Measurements from ENCODE around the gene ANKRD50. TPM values are rescaled to one million over a fixed set of nuclear protein-coding genes. Genes with fewer than 3 reads are reported as not detected.

ANKRD50 gene
- total and polyA plus RNA-seq, 2 of the 13 experiments (the other 11 are each of a cell fraction or from before 2014, with no cell fraction given), result 2.4 to 4.4 TPM

GRCh38 chr4:124712372-124713184, at the start of gene ANKRD50 (continued):
- TF ChIP-seq ZNF646 (CRISPR knock-in tag; IDR thresholded peaks at IDR 0.05), result no peak
- no peak for TF ChIP-seq PRDM4 (CRISPR knock-in tag; IDR thresholded peaks at IDR 0.05; ENCODE audit: borderline replicate concordance)
- no peak for TF ChIP-seq FOXJ3 (CRISPR knock-in tag; IDR thresholded peaks at IDR 0.05; ENCODE audit: borderline replicate concordance)
- TF ChIP-seq POLR2A (IDR thresholded peaks at IDR 0.05; ENCODE audit: insufficient read depth in 1 of 2, low read depth in 2 of 2, low read length in 2 of 2), result peak; percentile 50 to 68; a peak in 3 of 4 replicates
- TF ChIP-seq ZNF326 (CRISPR knock-in tag; IDR thresholded peaks at IDR 0.05; ENCODE audit: borderline replicate concordance), result no peak
- no peak for TF ChIP-seq ZNF17 (CRISPR knock-in tag; IDR thresholded peaks at IDR 0.05)
- TF ChIP-seq ZNF264 (CRISPR knock-in tag; IDR thresholded peaks at IDR 0.05), result no peak
- TF ChIP-seq, protein P1, sequence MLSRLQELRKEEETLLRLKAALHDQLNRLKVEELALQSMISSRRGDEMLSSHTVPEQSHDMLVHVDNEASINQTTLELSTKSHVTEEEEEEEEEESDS (CRISPR knock-in tag; IDR thresholded peaks at IDR 0.05; ENCODE audit: borderline replicate concordance), result no peak; the same call in 1 of the 2 replicates
- no peak for TF ChIP-seq IRX3 (CRISPR knock-in tag; IDR thresholded peaks at IDR 0.05; ENCODE audit: borderline replicate concordance, low read depth)
- TF ChIP-seq ZNF530 (CRISPR knock-in tag; IDR thresholded peaks at IDR 0.05; ENCODE audit: low read depth), result no peak
- TF ChIP-seq TCF12 (IDR thresholded peaks at IDR 0.05), result no peak
- 0 out of 2 replicates have a peak, but pooled peaks have one; percentile 48 for TF ChIP-seq TCF12 (CRISPR knock-in tag; IDR thresholded peaks at IDR 0.05)
- TF ChIP-seq, protein P2, sequence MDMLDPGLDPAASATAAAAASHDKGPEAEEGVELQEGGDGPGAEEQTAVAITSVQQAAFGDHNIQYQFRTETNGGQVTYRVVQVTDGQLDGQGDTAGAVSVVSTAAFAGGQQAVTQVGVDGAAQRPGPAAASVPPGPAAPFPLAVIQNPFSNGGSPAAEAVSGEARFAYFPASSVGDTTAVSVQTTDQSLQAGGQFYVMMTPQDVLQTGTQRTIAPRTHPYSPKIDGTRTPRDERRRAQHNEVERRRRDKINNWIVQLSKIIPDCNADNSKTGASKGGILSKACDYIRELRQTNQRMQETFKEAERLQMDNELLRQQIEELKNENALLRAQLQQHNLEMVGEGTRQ (IDR thresholded peaks at IDR 0.05; ENCODE audit: low read depth, low read length), result no peak
- TF ChIP-seq, protein P2 (CRISPR knock-in tag; IDR thresholded peaks at IDR 0.05; ENCODE audit: borderline replicate concordance), result no peak
- no peak for TF ChIP-seq BRCA1 (CRISPR knock-in tag; IDR thresholded peaks at IDR 0.05)
- no peak for TF ChIP-seq ZNF761 (CRISPR knock-in tag; conservative IDR thresholded peaks at IDR 0.05)
